GM21825 (cell line): ENCODE results near the gene APOC1.
A peak's percentile ranks its signal among the peaks of the same experiment; 100 is the strongest.
"Not testable (repeated sequence)": the region's sequence is repeated elsewhere in the genome, so short reads cannot be mapped to it uniquely, and the experiment has no call there.

Experiments used
- ATAC-seq: cut with Tn5 transposase; IDR thresholded peaks from one replicate; pipeline ENCODE4 v1.9.1; 2021; ENCODE audit warnings: mild to moderate bottlenecking, moderate library complexity; ENCODE audit not compliant: unreplicated experiment

The APOC1 gene

GRCh38 chr19:44912854-44913253 is 1.6 kb upstream of the APOC1 start:
- no peak for ATAC-seq

GRCh38 chr19:44913512-44914432 is 636 bp upstream of the APOC1 start:
- ATAC-seq = not testable (repeated sequence)

GRCh38 chr19:44924243-44924725 is 9.9 kb downstream of the APOC1 start:
- ATAC-seq = no peak

GRCh38 chr19:44925114-44925891 is 10.9 kb downstream of the APOC1 start:
- ATAC-seq = no peak

- ATAC-seq = not testable (repeated sequence)
These were observed 12.1 kb downstream of the APOC1 start for GRCh38 chr19:44926245-44927077.

- ATAC-seq = no peak
These were observed 13.3 kb downstream of the APOC1 start for GRCh38 chr19:44927746-44928145.

GRCh38 chr19:44930088-44930487 is 15.7 kb downstream of the APOC1 start:
- ATAC-seq = no peak

GRCh38 chr19:44931541-44931940 is 17.1 kb downstream of the APOC1 start:
- ATAC-seq = no peak

GRCh38 chr19:44939668-44940067 is 25.3 kb downstream of the APOC1 start:
- ATAC-seq = no peak

GRCh38 chr19:44942067-44942571 is 27.7 kb downstream of the APOC1 start, which contains the start of gene APOC4:
Gene APOC4, plus strand, starts transcription at chr19:44942237. Its CDS starts 41 bp downstream, at chr19:44942278.
- no peak for ATAC-seq

- no peak for ATAC-seq
These were observed 29.4 kb downstream of the APOC1 start for GRCh38 chr19:44943801-44944249.

- no peak for ATAC-seq
These were observed 32.7 kb downstream of the APOC1 start for GRCh38 chr19:44947041-44947581.

- no peak for ATAC-seq
These were observed 33.8 kb downstream of the APOC1 start for GRCh38 chr19:44948237-44948636.

GRCh38 chr19:44948763-44949374 is 34.5 kb downstream of the APOC1 start:
- ATAC-seq = no peak

- ATAC-seq = no peak
These were observed 35.1 kb downstream of the APOC1 start for GRCh38 chr19:44949550-44949949.

- no peak for ATAC-seq
These were observed 37.1 kb downstream of the APOC1 start for GRCh38 chr19:44951179-44952159.

- ATAC-seq = no peak
These were observed 39.9 kb downstream of the APOC1 start for GRCh38 chr19:44954278-44954648.

GRCh38 chr19:44954649-44955504 is 40.5 kb downstream of the APOC1 start, which contains the start of gene CLPTM1:
Gene CLPTM1, plus strand, starts transcription at chr19:44955380. Its CDS starts 16 bp downstream, at chr19:44955396.
- peak; percentile 67 for ATAC-seq
